Measurements from ENCODE around the gene SORCS2. TPM values are rescaled to one million over a fixed set of nuclear protein-coding genes. Genes with fewer than 3 reads are reported as not detected.

Gene SORCS2
- total and polyA plus RNA-seq, 2 donors (not counting 1 experiment from before 2014, with no cell fraction given) = not detected

DNA sequence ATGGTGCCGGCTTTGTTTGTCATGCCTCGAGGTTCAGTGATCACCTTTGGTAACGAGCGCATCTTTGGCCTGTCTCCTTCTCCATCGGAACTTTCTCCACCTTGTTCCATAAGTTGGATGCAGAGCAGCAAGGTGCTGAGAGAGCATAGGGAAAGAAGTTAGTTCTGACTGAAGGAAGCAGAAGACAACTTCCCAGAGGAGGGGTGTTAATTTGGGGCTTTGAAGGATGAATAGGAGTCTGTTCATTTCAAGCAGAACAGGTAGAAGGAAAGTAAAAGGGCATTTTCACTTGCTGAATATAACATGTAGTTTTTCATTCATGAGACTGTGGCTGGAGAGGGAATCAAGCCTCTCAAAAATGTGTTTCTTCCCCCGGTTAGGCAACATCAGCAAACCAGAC, 474.4 kb downstream of the SORCS2 start:
- no peak for ATAC-seq (ENCODE audit: low read depth)
- Mint-ChIP-seq H3K27ac (no peak overlapping the region), H3K27me3 (no peaks in the 10 kb centered on the region), H3K9me3 (ENCODE audit: insufficient read depth) (no peaks in the 10 kb centered on the region), H3K4me3 (no peak overlapping the region), H3K4me1 (no peaks in the 10 kb centered on the region)
- TF ChIP-seq, protein P1, sequence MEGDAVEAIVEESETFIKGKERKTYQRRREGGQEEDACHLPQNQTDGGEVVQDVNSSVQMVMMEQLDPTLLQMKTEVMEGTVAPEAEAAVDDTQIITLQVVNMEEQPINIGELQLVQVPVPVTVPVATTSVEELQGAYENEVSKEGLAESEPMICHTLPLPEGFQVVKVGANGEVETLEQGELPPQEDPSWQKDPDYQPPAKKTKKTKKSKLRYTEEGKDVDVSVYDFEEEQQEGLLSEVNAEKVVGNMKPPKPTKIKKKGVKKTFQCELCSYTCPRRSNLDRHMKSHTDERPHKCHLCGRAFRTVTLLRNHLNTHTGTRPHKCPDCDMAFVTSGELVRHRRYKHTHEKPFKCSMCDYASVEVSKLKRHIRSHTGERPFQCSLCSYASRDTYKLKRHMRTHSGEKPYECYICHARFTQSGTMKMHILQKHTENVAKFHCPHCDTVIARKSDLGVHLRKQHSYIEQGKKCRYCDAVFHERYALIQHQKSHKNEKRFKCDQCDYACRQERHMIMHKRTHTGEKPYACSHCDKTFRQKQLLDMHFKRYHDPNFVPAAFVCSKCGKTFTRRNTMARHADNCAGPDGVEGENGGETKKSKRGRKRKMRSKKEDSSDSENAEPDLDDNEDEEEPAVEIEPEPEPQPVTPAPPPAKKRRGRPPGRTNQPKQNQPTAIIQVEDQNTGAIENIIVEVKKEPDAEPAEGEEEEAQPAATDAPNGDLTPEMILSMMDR (IDR thresholded peaks at IDR 0.05) = no peak
- TF ChIP-seq EZH2 (IDR thresholded peaks at IDR 0.05; ENCODE audit: borderline replicate concordance, insufficient read depth, low read depth, low read length, poor library complexity, severe bottlenecking) = no peak
- Histone ChIP-seq H3K79me2 (ENCODE audit: control insufficient read depth, insufficient read depth, low read length) (no peaks in the 10 kb centered on the region), H3K9ac (ENCODE audit: low read length) (no peak overlapping the region), H2AFZ (ENCODE audit: insufficient read depth, low read depth, low read length, poor library complexity, severe bottlenecking) (no peak overlapping the region), H4K20me1 (ENCODE audit: control insufficient read depth, insufficient read depth, low read length, poor library complexity, severe bottlenecking) (no peaks in the 10 kb centered on the region), H3K27me3 (replicated peaks in 1 of 4; ENCODE audit: control extremely low read depth in 1 of 4, control insufficient read depth in 3 of 4, insufficient read depth in 4 of 4, low read length in 3 of 4) (no peaks in the 10 kb centered on the region), H3K4me1 (ENCODE audit: control insufficient read depth in 2 of 2, insufficient read depth in 2 of 2, low read length in 2 of 2) (no peaks in the 10 kb centered on the region), H3K36me3 (replicated peaks in 1 of 2; ENCODE audit: control extremely low read depth in 1 of 2, control insufficient read depth in 1 of 2, extremely low read depth in 1 of 2, insufficient read depth in 2 of 2, low read length in 1 of 2) (no peaks in the 10 kb centered on the region), H3K4me2 (replicated peaks; ENCODE audit: low read depth, low read length, poor library complexity, severe bottlenecking) (no peak overlapping the region), H3K9me3 (ENCODE audit: control extremely low read depth in 1 of 3, control insufficient read depth in 2 of 3, insufficient read depth in 1 of 3, low read length in 2 of 3) (peaks cover 3 to 17% (median 4%) of the 10 kb centered on the region in 3 donors), H3K27ac (ENCODE audit: low read length in 2 of 2) (no peak overlapping the region), H3K4me3 (ENCODE audit: control extremely low read depth in 1 of 5, extremely low read depth in 1 of 5, insufficient read depth in 1 of 5, low read depth in 2 of 5, low read length in 4 of 5) (no peak overlapping the region)
- 100% methylated on average over 5 of the region's 6 CpGs for WGBS (ENCODE audit: insufficient coverage)
- intact Hi-C loops (cut with micrococcal nuclease) = no loop called here
- ChIA-PET CTCF (no interaction called here), POLR2A (no interaction called here)
- DNase-seq = no peak

DNA sequence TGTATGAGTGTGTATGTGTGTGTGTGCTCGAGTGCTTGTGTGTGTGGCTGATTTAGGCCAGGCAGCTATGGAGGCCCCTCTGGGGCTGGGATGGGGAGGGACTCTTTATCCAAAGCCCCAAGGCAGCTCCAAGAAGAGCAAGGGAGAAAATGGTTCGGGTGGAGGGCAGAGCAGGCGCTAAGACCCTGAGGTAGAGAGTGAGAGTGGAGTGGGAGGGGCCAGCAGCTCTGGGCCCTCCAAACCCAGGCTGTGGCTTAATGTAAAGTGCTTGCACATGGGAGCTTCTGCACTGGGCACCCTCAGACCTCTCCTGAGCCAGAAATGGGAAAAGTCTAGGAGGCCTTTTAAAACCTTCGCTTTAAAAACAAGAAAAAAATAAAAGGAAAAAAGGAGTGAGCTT, 475.9 kb downstream of the SORCS2 start:
- Histone ChIP-seq H3K9me3 (ENCODE audit: control extremely low read depth in 1 of 3, control insufficient read depth in 2 of 3, insufficient read depth in 1 of 3, low read length in 2 of 3) (peaks cover 3 to 17% (median 4%) of the 10 kb centered on the region in 3 donors), H4K20me1 (ENCODE audit: control insufficient read depth, insufficient read depth, low read length, poor library complexity, severe bottlenecking) (no peaks in the 10 kb centered on the region), H2AFZ (ENCODE audit: insufficient read depth, low read depth, low read length, poor library complexity, severe bottlenecking) (no peak overlapping the region), H3K4me2 (replicated peaks; ENCODE audit: low read depth, low read length, poor library complexity, severe bottlenecking) (no peak overlapping the region), H3K36me3 (replicated peaks in 1 of 2; ENCODE audit: control extremely low read depth in 1 of 2, control insufficient read depth in 1 of 2, extremely low read depth in 1 of 2, insufficient read depth in 2 of 2, low read length in 1 of 2) (no peaks in the 10 kb centered on the region), H3K79me2 (ENCODE audit: control insufficient read depth, insufficient read depth, low read length) (no peaks in the 10 kb centered on the region), H3K27me3 (replicated peaks in 1 of 4; ENCODE audit: control extremely low read depth in 1 of 4, control insufficient read depth in 3 of 4, insufficient read depth in 4 of 4, low read length in 3 of 4) (no peaks in the 10 kb centered on the region), H3K9ac (ENCODE audit: low read length) (no peak overlapping the region), H3K4me1 (ENCODE audit: control insufficient read depth in 2 of 2, insufficient read depth in 2 of 2, low read length in 2 of 2) (no peaks in the 10 kb centered on the region), H3K27ac (ENCODE audit: low read length in 2 of 2) (no peak overlapping the region), H3K4me3 (ENCODE audit: control extremely low read depth in 1 of 5, extremely low read depth in 1 of 5, insufficient read depth in 1 of 5, low read depth in 2 of 5, low read length in 4 of 5) (no peak overlapping the region)
- TF ChIP-seq, protein P1 (IDR thresholded peaks at IDR 0.05) = no peak
- no peak for TF ChIP-seq EZH2 (IDR thresholded peaks at IDR 0.05; ENCODE audit: borderline replicate concordance, insufficient read depth, low read depth, low read length, poor library complexity, severe bottlenecking)
- CTCF ChIA-PET = no interaction called here
- POLR2A ChIA-PET = no interaction called here
- no peak overlapping the region for H3K27ac Mint-ChIP-seq
- no peak overlapping the region for H3K4me3 Mint-ChIP-seq
- 84% methylated on average over 3 of the region's 4 CpGs for WGBS (ENCODE audit: insufficient coverage)
- no peak for DNase-seq
- no peaks in the 10 kb centered on the region for H3K4me1 Mint-ChIP-seq
- ATAC-seq (ENCODE audit: low read depth) = no peak
- intact Hi-C loops (cut with micrococcal nuclease) = no loop called here
- H3K27me3 Mint-ChIP-seq = no peaks in the 10 kb centered on the region
- H3K9me3 Mint-ChIP-seq (ENCODE audit: insufficient read depth) = no peaks in the 10 kb centered on the region
